ENCODE results near the gene DMBT1. TPM values are rescaled to one million over a fixed set of nuclear protein-coding genes. Genes with fewer than 3 reads are reported as not detected.

DMBT1 gene
- total RNA-seq, 4 donors from 2014 or later: 0.10 to 0.13 TPM; not detected in 2

DNA sequence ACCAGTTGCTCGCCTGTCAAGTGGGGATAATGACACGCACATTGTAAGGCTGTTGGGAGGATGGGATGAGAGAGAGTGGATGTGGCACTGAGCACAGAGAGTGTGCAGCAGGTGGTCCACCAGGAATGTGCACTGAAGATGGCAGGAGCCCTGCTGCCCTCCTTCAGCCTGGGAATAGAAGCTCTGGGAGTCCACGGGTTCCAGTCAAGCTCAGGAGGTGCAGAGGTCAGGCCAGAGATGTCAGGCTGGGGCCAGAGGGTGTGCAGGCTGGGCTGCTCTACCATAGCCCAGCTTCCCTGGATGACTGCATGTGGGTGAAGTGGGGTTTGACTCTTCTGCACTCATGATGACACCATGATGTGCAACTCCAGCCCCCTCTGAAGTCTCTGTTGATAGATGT, 80.4 kb downstream of the DMBT1 start:
- intact Hi-C loops (cut with DNase I): loop anchor here (10.0 kb wide), 1 partner anchor 64 kb away; no protein-coding TSS in a partner anchor

DNA sequence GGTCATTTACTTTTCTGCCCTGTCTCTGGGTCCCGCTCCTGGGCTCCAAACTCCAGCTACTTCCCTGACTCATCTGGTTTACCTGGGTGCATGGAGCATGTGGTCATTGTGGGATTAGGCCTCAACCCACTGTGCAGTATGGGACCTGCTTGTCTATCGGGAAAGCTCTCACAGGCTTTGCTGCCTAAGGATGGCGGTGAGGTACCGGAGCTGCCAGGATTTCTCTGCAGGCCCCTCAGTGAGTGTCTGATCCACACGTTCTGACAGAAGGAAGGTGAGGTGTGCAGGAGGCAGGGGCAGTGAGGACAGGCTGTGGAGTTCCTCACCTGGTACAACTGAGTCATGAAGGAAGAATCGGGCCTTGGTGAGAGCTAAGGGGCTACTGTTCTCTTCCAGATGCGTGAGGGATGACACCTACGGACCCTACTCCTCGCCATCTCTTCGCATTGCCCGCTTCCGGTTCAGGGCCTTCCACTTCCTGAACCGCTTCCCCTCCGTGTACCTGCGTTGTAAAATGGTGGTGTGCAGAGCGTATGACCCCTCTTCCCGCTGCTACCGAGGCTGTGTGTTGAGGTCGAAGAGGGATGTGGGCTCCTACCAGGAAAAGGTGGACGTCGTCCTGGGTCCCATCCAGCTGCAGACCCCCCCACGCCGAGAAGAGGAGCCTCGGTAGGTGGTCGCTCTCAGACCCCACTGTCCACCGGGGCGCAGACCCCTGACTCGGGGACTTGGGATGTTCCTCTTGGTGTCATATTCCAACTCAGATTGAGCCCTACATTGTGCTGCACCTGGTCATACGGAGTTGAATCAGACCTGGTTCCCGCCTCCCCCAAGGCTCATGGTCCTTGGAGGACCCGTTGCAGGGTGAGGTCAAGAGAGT, 82.4 kb downstream of the DMBT1 start:
- no peak for DNase-seq

More for the DNA sequence above, 80.4 kb downstream of the DMBT1 start:
- no peak for DNase-seq
- no peaks in the 10 kb centered on the region for H3K27me3 ChIP-seq
- no peaks in the 10 kb centered on the region for H3K36me3 ChIP-seq
- TF ChIP-seq, protein P1, sequence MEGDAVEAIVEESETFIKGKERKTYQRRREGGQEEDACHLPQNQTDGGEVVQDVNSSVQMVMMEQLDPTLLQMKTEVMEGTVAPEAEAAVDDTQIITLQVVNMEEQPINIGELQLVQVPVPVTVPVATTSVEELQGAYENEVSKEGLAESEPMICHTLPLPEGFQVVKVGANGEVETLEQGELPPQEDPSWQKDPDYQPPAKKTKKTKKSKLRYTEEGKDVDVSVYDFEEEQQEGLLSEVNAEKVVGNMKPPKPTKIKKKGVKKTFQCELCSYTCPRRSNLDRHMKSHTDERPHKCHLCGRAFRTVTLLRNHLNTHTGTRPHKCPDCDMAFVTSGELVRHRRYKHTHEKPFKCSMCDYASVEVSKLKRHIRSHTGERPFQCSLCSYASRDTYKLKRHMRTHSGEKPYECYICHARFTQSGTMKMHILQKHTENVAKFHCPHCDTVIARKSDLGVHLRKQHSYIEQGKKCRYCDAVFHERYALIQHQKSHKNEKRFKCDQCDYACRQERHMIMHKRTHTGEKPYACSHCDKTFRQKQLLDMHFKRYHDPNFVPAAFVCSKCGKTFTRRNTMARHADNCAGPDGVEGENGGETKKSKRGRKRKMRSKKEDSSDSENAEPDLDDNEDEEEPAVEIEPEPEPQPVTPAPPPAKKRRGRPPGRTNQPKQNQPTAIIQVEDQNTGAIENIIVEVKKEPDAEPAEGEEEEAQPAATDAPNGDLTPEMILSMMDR (IDR thresholded peaks at IDR 0.05): no peak
- no peak for TF ChIP-seq POLR2A (IDR thresholded peaks at IDR 0.05)
- no peaks in the 10 kb centered on the region for H3K9me3 ChIP-seq
- H3K4me3 ChIP-seq (replicated peaks in 1 of 3): no peak overlapping the region
- H3K4me1 ChIP-seq: no peaks in the 10 kb centered on the region
- 82 to 96% methylated on average over 3 of the region's 3 CpGs for WGBS, 2 donors
- no peak overlapping the region for H3K27ac ChIP-seq

DNA sequence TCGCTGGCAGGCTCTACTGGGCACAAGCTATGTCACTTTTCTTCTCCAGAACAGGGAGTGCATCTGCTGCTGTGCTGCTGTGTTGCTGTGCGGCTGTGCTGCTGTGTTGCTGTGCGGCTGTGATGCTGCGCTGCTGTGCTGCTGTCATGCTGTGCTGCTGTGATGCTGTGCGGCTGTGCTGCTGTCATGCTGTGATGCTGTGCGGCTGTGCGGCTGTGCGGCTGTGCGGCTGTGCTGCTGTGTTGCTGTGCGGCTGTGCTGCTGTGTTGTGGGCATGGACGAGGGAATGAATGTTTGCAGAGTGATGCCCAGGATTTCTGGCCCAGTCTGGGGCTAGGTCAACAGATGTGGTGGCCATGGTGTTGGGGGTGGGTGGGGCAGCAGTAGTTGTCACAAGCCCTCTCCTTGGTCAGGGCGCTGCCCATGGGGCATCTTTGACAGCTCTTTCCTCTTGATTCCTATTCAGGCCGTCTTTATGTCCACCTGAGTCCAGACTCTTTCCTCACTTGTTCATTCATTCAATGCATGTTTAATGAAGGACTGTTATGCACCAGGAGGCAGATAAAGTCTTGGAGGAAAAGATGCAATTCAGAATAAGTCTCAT, 83.5 kb downstream of the DMBT1 start:
- no peak for TF ChIP-seq POLR2A (IDR thresholded peaks at IDR 0.05)
- TF ChIP-seq, protein P1 (IDR thresholded peaks at IDR 0.05): no peak
- Histone ChIP-seq H3K4me1 (no peaks in the 10 kb centered on the region), H3K36me3 (no peaks in the 10 kb centered on the region), H3K9me3 (no peaks in the 10 kb centered on the region), H3K27me3 (no peaks in the 10 kb centered on the region), H3K4me3 (replicated peaks in 1 of 3) (no peak overlapping the region), H3K27ac (no peak overlapping the region)
- no peak for DNase-seq
- intact Hi-C loops (cut with DNase I): loop anchor here (10.0 kb wide), 1 partner anchor 61 kb away; no protein-coding TSS in a partner anchor
- whole genome bisulfite sequencing, 2 donors: 83 to 95% methylated on average over 10 to 13 of the region's 13 CpGs

More for the DNA sequence above, 82.4 kb downstream of the DMBT1 start:
- TF ChIP-seq POLR2A (IDR thresholded peaks at IDR 0.05): no peak
- TF ChIP-seq, protein P1 (IDR thresholded peaks at IDR 0.05): no peak
- H3K27ac ChIP-seq: no peak overlapping the region
- no peaks in the 10 kb centered on the region for H3K9me3 ChIP-seq
- intact Hi-C loops (cut with DNase I): loop anchor here (10.0 kb wide), 1 partner anchor 62 kb away; no protein-coding TSS in a partner anchor
- H3K36me3 ChIP-seq: no peaks in the 10 kb centered on the region
- no peaks in the 10 kb centered on the region for H3K27me3 ChIP-seq
- no peak overlapping the region for H3K4me3 ChIP-seq (replicated peaks in 1 of 3)
- H3K4me1 ChIP-seq: no peaks in the 10 kb centered on the region
- WGBS, 2 donors: 87 to 95% methylated on average over 31 of the region's 31 CpGs

DNA sequence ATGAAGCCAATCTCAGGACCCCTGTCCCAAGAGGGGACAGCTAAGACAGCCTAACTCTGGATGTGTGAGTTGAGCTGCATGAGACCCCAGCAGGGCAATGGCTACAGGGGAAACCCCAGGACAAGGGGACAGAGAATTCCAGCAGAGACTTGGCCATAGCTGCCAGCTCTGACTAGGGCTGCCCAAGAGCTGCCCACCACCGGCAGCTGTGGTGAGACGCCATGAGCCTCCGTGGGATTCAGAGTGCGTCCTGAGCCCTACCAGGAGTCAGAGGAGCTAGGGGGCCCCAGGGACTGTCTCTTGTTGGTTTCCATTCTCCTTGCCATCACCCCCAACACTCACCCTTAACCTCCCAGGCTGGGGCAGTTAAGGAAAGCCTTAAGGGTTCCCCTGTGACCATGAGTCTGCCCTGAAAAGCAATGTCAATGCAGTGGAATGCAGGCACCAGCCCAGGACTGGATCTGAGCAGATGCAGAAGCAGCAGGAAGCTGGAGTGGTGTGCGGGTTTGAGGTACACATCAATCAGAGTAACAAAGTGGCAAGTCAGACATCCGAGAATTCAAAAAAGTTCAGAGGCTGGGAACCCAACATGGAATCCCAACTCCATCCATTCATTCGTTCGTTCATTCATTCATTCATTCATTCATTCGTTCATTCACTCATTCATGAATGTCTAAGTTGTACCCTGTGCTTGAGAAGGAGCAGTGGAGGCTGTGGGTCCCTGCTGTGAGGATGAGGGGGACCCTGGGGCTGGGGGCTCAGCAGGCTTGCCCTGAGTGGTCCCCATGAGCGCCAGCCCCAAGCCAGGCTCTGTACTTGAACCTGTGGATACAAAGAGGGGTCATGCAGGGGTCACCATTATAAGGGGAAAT, 86.2 kb downstream of the DMBT1 start:
- intact Hi-C loops (cut with DNase I): loop anchor here (10.0 kb wide), 1 partner anchor 58 kb away; no protein-coding TSS in a partner anchor
- DNase-seq: no peak
- H3K9me3 ChIP-seq: no peaks in the 10 kb centered on the region
- no peaks in the 10 kb centered on the region for H3K36me3 ChIP-seq
- no peak overlapping the region for H3K4me3 ChIP-seq (replicated peaks in 1 of 3)
- TF ChIP-seq, protein P1 (IDR thresholded peaks at IDR 0.05): no peak
- no peak for TF ChIP-seq POLR2A (IDR thresholded peaks at IDR 0.05)
- H3K27me3 ChIP-seq: no peaks in the 10 kb centered on the region
- H3K4me1 ChIP-seq: no peaks in the 10 kb centered on the region
- no peak overlapping the region for H3K27ac ChIP-seq
- 65 to 71% methylated on average over 9 to 10 of the region's 10 CpGs for WGBS, 2 donors
